ENCODE data around the gene RTL10.

Gene RTL10

DNA sequence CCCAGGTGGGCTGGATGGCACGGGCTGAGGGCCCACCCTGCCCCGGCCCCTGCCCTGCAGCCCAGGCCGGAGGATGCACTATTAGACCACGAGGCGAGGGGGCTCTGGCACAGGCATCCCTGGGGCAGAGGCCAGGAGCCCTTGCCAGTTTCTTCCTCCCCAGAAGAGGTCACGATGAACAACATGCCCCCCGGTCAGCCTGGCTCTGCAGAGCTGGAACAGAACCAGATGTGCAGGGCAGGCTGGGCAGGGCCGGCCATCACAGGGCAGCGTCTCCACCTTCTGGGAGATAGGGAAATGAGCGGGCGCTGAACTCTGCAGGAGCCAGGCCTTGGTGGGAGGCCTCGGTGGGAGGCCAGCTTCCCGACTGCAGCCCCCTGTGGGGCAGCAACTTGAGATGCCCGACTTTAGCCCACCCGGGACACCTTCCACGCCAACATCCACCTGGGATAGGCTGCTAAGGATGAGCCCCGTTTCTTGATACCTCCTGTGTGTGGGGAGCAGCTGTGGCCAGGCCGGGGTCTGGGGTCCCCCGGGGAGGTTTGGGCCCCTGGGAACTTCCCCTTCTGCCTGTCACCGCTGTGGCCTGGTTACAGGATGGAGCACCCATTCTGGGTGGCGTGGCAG lies 21.8 kb upstream of the RTL10 start:
- H3K4me1 ChIP-seq (ENCODE audit: insufficient read depth, poor library complexity, severe bottlenecking), result peaks cover 32% of the 10 kb centered on the region
- no peaks in the 10 kb centered on the region for H3K27me3 ChIP-seq (ENCODE audit: insufficient read depth, poor library complexity, severe bottlenecking)
- peak overlapping the region; percentile 98 for H3K27ac ChIP-seq (ENCODE audit: poor library complexity, severe bottlenecking)
- DNase-seq (ENCODE audit: low spot score), result peak; percentile 56
- peaks cover 6% of the 10 kb centered on the region; the same call in 1 of the 2 replicates for H3K36me3 ChIP-seq (ENCODE audit: low read depth)
- H3K4me3 ChIP-seq (ENCODE audit: severe bottlenecking), result no peak overlapping the region
- TF ChIP-seq, protein P1, sequence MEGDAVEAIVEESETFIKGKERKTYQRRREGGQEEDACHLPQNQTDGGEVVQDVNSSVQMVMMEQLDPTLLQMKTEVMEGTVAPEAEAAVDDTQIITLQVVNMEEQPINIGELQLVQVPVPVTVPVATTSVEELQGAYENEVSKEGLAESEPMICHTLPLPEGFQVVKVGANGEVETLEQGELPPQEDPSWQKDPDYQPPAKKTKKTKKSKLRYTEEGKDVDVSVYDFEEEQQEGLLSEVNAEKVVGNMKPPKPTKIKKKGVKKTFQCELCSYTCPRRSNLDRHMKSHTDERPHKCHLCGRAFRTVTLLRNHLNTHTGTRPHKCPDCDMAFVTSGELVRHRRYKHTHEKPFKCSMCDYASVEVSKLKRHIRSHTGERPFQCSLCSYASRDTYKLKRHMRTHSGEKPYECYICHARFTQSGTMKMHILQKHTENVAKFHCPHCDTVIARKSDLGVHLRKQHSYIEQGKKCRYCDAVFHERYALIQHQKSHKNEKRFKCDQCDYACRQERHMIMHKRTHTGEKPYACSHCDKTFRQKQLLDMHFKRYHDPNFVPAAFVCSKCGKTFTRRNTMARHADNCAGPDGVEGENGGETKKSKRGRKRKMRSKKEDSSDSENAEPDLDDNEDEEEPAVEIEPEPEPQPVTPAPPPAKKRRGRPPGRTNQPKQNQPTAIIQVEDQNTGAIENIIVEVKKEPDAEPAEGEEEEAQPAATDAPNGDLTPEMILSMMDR (IDR thresholded peaks at IDR 0.05; ENCODE audit: poor library complexity, severe bottlenecking), result no peak
- no peak for ATAC-seq (ENCODE audit: low read depth)
- no peaks in the 10 kb centered on the region for H3K9me3 ChIP-seq (ENCODE audit: severe bottlenecking)

DNA sequence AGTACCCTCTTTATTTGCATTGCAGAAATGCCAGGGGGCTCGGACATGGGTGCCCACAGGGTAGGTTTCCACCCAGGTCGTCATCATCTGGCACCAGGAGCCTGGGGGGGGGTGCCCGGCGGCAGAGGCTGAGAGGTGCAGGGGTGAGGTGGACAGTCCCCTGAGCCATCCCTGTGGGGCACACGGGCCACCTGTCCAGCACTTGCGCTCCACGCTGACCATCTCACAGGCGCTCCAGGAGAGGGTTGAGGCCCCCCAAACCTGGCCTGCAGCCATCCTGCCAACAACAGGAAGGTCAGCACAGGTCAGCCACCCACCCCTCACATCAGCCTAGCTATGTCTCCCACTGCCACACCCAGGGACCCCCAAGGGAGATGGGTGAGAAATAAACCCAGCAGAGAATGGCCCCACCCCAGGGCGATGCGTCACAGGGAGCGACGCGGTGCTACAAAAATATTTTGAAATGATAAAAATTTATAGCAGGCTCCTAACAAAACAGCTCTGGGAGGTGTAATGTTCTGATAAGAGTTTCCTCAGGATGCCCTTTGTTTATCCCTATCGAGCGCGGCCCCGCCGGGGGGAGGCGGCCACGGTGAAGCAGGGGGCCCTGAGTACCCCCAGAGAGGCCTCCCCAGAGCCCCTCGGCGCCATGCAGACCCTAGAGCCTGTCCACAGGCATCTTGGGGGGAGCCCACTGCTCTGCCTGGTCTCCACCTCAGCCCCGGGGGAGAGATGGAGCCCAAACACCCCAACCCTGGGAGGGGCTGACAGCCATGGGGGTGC lies 21.0 kb upstream of the RTL10 start:
- TF ChIP-seq, protein P1 (IDR thresholded peaks at IDR 0.05; ENCODE audit: poor library complexity, severe bottlenecking), result no peak
- H3K4me3 ChIP-seq (ENCODE audit: severe bottlenecking), result no peak overlapping the region
- H3K4me1 ChIP-seq (ENCODE audit: insufficient read depth, poor library complexity, severe bottlenecking), result peaks cover 27% of the 10 kb centered on the region
- H3K27me3 ChIP-seq (ENCODE audit: insufficient read depth, poor library complexity, severe bottlenecking), result no peaks in the 10 kb centered on the region
- ATAC-seq (ENCODE audit: low read depth), result no peak
- H3K27ac ChIP-seq (ENCODE audit: poor library complexity, severe bottlenecking), result peak overlapping the region; percentile 98
- DNase-seq (ENCODE audit: low spot score), result peak; percentile 51
- H3K9me3 ChIP-seq (ENCODE audit: severe bottlenecking), result no peaks in the 10 kb centered on the region
- peaks cover 6% of the 10 kb centered on the region; the same call in 1 of the 2 replicates for H3K36me3 ChIP-seq (ENCODE audit: low read depth)

- H3K36me3 ChIP-seq (ENCODE audit: low read depth), result peaks cover 6% of the 10 kb centered on the region; the same call in 1 of the 2 replicates
- ATAC-seq (ENCODE audit: low read depth) (no peak), DNase-seq (ENCODE audit: low spot score) (peak; percentile 56)
- H3K27ac ChIP-seq (ENCODE audit: poor library complexity, severe bottlenecking), result peak overlapping the region; percentile 98
- H3K4me3 ChIP-seq (ENCODE audit: severe bottlenecking), result no peak overlapping the region
- peaks cover 22% of the 10 kb centered on the region for H3K4me1 ChIP-seq (ENCODE audit: insufficient read depth, poor library complexity, severe bottlenecking)
- TF ChIP-seq, protein P1 (IDR thresholded peaks at IDR 0.05; ENCODE audit: poor library complexity, severe bottlenecking), result no peak
- no peaks in the 10 kb centered on the region for H3K9me3 ChIP-seq (ENCODE audit: severe bottlenecking)
- H3K27me3 ChIP-seq (ENCODE audit: insufficient read depth, poor library complexity, severe bottlenecking), result no peaks in the 10 kb centered on the region
Observed at GRCh38 chr22:19875061-19875530, 20.4 kb upstream of the RTL10 start.

GRCh38 chr22:19874307-19875060 lies 19.8 kb upstream of the RTL10 start:
- peak overlapping the region; percentile 98 for H3K27ac ChIP-seq (ENCODE audit: poor library complexity, severe bottlenecking)
- TF ChIP-seq, protein P1 (IDR thresholded peaks at IDR 0.05; ENCODE audit: poor library complexity, severe bottlenecking), result no peak
- peak; percentile 50 for ATAC-seq (ENCODE audit: low read depth)

More at GRCh38 chr22:19874307-19875060, 19.8 kb upstream of the RTL10 start:
- H3K27me3 ChIP-seq (ENCODE audit: insufficient read depth, poor library complexity, severe bottlenecking), result no peaks in the 10 kb centered on the region
- H3K4me3 ChIP-seq (ENCODE audit: severe bottlenecking), result no peak overlapping the region
- DNase-seq (ENCODE audit: low spot score), result peak; percentile 66
- peaks cover 19% of the 10 kb centered on the region for H3K4me1 ChIP-seq (ENCODE audit: insufficient read depth, poor library complexity, severe bottlenecking)
- H3K36me3 ChIP-seq (ENCODE audit: low read depth), result peaks cover 6% of the 10 kb centered on the region; the same call in 1 of the 2 replicates
- no peaks in the 10 kb centered on the region for H3K9me3 ChIP-seq (ENCODE audit: severe bottlenecking)
